ENCODE results near the gene CGRRF1.

GRCh38 chr14:54471641-54472040 is 38.1 kb upstream of the CGRRF1 start:
- no peak for TF ChIP-seq POLR2A (IDR thresholded peaks at IDR 0.05; ENCODE audit: low read depth, low read length)
- no peak for TF ChIP-seq TAF1 (IDR thresholded peaks at IDR 0.05; ENCODE audit: borderline replicate concordance, low read depth, low read length)
- TF ChIP-seq POLR2AphosphoS5 (IDR thresholded peaks at IDR 0.05; ENCODE audit: low read depth, low read length) = no peak

Measured in GM12892 (cell line).